Measurements from ENCODE around the gene SUPT4H1. TPM values are rescaled to one million over a fixed set of nuclear protein-coding genes. Genes with fewer than 3 reads are reported as not detected.
A peak's percentile ranks its signal among the peaks of the same experiment; 100 is the strongest.

The SUPT4H1 gene
- total and polyA plus RNA-seq, 10 donors, result 37.8 to 106 (median 66.6) TPM

DNA sequence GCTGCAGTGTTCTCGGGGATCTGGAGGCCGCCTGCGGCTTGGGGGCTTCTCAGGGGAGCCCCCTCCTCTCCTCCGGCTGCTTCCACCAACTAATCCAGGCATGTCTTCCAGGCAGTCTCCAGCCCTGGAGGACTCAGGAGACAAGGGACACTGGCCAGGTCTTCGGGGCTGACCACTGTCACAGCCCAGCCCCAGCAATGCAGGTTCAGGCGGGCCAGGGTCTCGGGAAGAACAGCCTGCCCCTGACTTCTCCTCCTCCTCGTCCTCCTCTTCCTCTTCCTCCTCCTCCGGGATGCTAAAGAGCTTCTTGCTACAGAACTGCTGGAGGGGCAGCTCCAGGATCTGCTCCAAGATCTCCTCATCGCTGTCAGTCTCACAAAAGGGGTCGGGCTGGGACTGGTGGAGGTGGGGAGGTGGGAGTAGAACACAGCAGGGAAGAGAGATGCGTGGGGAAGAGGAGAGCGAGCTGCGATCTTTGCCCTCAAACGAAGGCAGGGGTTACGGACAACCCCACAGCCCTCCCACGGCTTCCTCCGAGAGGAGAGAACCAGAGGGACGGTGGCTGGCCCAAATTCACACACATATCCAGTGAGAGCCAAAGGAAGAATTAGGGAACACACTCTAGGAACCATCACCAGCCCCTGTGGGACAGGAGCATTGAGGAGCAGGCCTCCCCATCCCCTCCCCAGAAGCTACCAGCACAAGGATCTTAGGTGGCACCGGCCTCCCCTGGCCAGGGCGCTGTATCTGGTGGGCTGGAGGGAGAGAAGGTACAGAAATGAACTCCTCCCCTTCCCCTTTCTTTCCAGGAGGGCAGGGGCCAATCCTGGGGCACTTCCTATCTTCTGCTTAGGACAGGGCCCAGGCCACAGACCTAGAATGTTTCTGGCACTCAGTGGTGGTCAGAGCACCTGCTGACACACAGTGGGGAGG lies 42.8 kb downstream of the SUPT4H1 start:
- Histone ChIP-seq H3K4me1 (peaks cover 0 to 17% (median 4%) of the 10 kb centered on the region in 6 donors), H3K4me3 (no peak overlapping the region), H3K9me3 (no peaks in the 10 kb centered on the region), H3K27ac (no peak overlapping the region), H3K27me3 (replicated peaks in 1 of 7) (no peaks in the 10 kb centered on the region), H3K36me3 (peaks cover 0 to 50% (median 0%) of the 10 kb centered on the region in 6 donors)
- DNase-seq, result no peak
- intact Hi-C loops (cut with DNase I; ENCODE audit: low total_unique reads), result no loop called here
- TF ChIP-seq, protein P1, sequence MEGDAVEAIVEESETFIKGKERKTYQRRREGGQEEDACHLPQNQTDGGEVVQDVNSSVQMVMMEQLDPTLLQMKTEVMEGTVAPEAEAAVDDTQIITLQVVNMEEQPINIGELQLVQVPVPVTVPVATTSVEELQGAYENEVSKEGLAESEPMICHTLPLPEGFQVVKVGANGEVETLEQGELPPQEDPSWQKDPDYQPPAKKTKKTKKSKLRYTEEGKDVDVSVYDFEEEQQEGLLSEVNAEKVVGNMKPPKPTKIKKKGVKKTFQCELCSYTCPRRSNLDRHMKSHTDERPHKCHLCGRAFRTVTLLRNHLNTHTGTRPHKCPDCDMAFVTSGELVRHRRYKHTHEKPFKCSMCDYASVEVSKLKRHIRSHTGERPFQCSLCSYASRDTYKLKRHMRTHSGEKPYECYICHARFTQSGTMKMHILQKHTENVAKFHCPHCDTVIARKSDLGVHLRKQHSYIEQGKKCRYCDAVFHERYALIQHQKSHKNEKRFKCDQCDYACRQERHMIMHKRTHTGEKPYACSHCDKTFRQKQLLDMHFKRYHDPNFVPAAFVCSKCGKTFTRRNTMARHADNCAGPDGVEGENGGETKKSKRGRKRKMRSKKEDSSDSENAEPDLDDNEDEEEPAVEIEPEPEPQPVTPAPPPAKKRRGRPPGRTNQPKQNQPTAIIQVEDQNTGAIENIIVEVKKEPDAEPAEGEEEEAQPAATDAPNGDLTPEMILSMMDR (IDR thresholded peaks at IDR 0.05 in 8 of 11, conservative IDR thresholded peaks at IDR 0.05 in 3 of 11), result no peak
- no peak for TF ChIP-seq POLR2A (IDR thresholded peaks at IDR 0.05)
- TF ChIP-seq POLR2AphosphoS5 (IDR thresholded peaks at IDR 0.05), result no peak
- 75 to 83% (median 79%) methylated on average over 16 to 21 of the region's 21 CpGs for WGBS, 5 donors

DNA sequence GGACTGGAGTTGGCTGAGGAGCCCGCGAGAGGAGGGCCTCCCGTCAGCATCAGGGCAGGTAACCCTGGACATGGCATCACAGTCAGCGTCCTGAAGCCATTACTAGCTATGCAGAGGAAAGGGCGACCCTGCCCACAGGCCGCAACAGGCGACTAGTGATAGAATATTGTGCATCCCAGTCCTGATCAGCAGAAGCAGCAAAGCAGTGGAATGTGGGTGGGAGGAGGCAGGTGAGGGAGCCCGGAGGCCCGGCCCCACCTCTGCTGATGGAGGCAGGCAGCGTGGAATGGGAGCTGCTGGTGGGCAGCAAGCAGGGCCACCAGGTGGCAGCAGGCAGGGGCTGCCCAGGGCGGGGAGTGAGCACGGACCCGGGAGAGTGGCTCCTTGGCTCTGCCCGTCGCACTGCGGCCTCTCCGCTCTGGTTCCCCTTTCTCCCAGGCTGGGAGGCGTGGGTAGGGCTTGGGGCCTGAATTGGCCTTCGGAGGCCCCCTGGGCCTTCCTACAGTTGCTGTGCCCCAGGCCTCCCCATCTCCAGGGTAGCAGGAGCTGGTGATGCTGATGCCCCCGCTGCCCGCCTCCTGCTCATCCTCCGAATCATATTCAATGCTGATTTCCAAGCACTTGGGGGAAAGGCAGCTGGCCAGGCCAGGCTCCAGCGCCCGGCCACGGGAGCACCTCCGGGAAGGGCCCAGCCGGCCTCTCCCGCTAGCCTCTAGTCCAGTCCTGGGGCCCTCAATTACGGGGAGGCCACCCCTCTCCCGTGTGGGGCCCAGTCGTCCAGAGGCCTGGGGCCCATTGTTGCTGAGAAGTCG lies 43.6 kb downstream of the SUPT4H1 start:
- peaks cover 0 to 25% (median 8%) of the 10 kb centered on the region in 6 donors for H3K4me1 ChIP-seq
- peak; percentile 77 for DNase-seq
- no peaks in the 10 kb centered on the region for H3K27me3 ChIP-seq (replicated peaks in 1 of 7)
- H3K4me3 ChIP-seq, result no peak overlapping the region
- intact Hi-C loops (cut with DNase I; ENCODE audit: low total_unique reads), result no loop called here
- TF ChIP-seq POLR2AphosphoS5 (IDR thresholded peaks at IDR 0.05), result no peak
- TF ChIP-seq POLR2A (IDR thresholded peaks at IDR 0.05), result no peak
- TF ChIP-seq, protein P1 (IDR thresholded peaks at IDR 0.05 in 8 of 11, conservative IDR thresholded peaks at IDR 0.05 in 3 of 11), result peak in 2 of 11 experiments; percentile 18 to 33
- WGBS, 5 donors, result 70 to 84% (median 77%) methylated on average over 25 to 32 of the region's 32 CpGs
- H3K27ac ChIP-seq, result no peak overlapping the region
- H3K36me3 ChIP-seq, result peaks cover 0 to 50% (median 0%) of the 10 kb centered on the region in 6 donors
- H3K9me3 ChIP-seq, result no peaks in the 10 kb centered on the region

DNA sequence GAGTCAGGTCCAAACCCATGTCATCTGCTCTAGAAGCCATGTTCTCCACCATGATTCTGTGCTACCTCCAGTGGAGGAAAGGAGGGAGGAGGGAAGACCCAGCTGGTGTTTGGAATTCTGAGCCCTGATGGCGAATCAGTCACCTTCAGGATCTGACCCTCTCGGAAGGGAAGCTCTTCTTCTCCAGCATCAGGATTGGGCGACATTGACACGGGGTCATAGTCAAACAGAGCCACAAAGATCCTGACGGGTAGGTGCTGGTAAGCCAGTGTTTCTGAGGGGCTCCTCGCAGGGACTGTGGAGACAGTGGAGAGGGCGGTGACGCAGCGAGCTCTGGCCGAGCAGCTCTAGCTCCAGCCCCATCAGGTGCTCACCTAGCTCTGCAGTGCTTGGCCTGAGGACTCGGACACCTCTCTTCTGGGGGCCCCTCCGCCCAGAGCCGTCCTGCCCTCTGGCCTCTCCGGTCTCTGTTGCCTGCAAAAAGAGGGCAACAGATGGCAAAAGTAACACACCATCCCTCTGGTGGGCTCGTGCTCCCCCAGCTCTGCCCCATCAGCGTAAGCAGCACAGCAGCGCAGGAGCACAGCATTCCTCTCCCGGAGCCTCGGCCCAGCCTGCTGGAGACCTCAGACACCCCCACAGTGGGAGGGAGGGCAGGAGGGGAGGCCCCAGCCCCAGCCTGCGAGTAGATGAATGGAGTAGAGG lies 44.4 kb downstream of the SUPT4H1 start:
- H3K9me3 ChIP-seq, result no peaks in the 10 kb centered on the region
- H3K27ac ChIP-seq, result no peak overlapping the region
- WGBS, 5 donors, result 83 to 91% (median 89%) methylated on average over 20 of the region's 20 CpGs
- intact Hi-C loops (cut with DNase I; ENCODE audit: low total_unique reads), result no loop called here
- DNase-seq, result no peak
- H3K4me1 ChIP-seq, result peaks cover 0 to 25% (median 8%) of the 10 kb centered on the region in 6 donors
- no peaks in the 10 kb centered on the region for H3K27me3 ChIP-seq (replicated peaks in 1 of 7)
- no peak for TF ChIP-seq POLR2A (IDR thresholded peaks at IDR 0.05)
- H3K4me3 ChIP-seq, result no peak overlapping the region
- peaks cover 0 to 50% (median 0%) of the 10 kb centered on the region in 6 donors for H3K36me3 ChIP-seq

All from spleen (tissue), 11 donors.